SK-N-SH (cell line): ENCODE measurements around the gene EAF1. TPM values are rescaled to one million over a fixed set of nuclear protein-coding genes. Genes with fewer than 3 reads are reported as not detected.
"Not testable (repeated sequence)": the region's sequence is repeated elsewhere in the genome, so short reads cannot be mapped to it uniquely, and the experiment has no call there.

Experiments used
- CTCF ChIA-PET: fragments of 300-600, 350-600 bp; formaldehyde crosslinking; extraction: SDS; loops from one replicate; lab custom pipeline; 2021; lab: Yijun Ruan, JAX
- POLR2A ChIA-PET: fragments of 350-600 bp; sonication (Branson Sonifier 250); formaldehyde crosslinking; extraction: SDS; loops from one replicate; lab custom pipeline; 2020; ENCODE audit warnings: antibody characterized with exemption, inconsistent platforms; lab: Yijun Ruan, JAX
- DNase-seq: peaks from one replicate; pipeline ENCODE4 v3.0.0; 2012
- H2AFZ ChIP-seq: fragments of 200-600 bp; sonication (generic); 2 replicates; pipeline ENCODE4 v1.8.1; 2016; ENCODE audit warnings: antibody characterized with exemption, mild to moderate bottlenecking, low read depth
- H3F3A ChIP-seq: fragments of 200-600 bp; sonication (generic); replicated peaks from 2 replicates; pipeline ENCODE3; 2016; ENCODE audit warnings: antibody characterized with exemption, mild to moderate bottlenecking; ENCODE audit not compliant: insufficient read depth
- H3K27ac ChIP-seq, 2 experiments: fragments of 200-500 bp in 1 of 2; fragments of 200-600 bp in 1 of 2; sonication (Bioruptor generic) in 1 of 2; sonication (generic), shearing (Covaris generic) in 1 of 2; 2 replicates each; pipeline versions ENCODE4 v1.5.1 to v1.6.1; 2014 to 2016; ENCODE audit warnings: low read depth in 2 of 2, inconsistent platforms in 1 of 2, low read length in 1 of 2, mild to moderate bottlenecking in 1 of 2, mixed read lengths in 1 of 2
- H3K27me3 ChIP-seq: fragments of 200-600 bp; sonication (generic), shearing (Covaris generic); 2 replicates; pipeline ENCODE4 v1.6.1; 2016; ENCODE audit warnings: mixed run types; ENCODE audit not compliant: insufficient read depth
- H3K36me3 ChIP-seq, 2 experiments: fragments of 200-500 bp in 1 of 2; fragments of 200-600 bp in 1 of 2; sonication (Bioruptor generic) in 1 of 2; sonication (generic) in 1 of 2; replicated peaks in 1 of 2; 2 replicates each; pipeline versions ENCODE3 to v1.5.1; 2014 to 2016; ENCODE audit warnings: low read length in 1 of 2, mild to moderate bottlenecking in 1 of 2; ENCODE audit not compliant: insufficient read depth in 2 of 2, control insufficient read depth in 1 of 2
- H3K4me1 ChIP-seq, 2 experiments: fragments of 200-500 bp in 1 of 2; fragments of 200-600 bp in 1 of 2; sonication (Bioruptor generic) in 1 of 2; sonication (generic), shearing (Covaris generic) in 1 of 2; 2 replicates each; pipeline versions ENCODE4 v1.5.1 to v1.6.1; 2014 to 2016; ENCODE audit warnings: low read depth in 1 of 2, low read length in 1 of 2, mixed run types in 1 of 2; ENCODE audit not compliant: insufficient read depth in 2 of 2, control insufficient read depth in 1 of 2
- H3K4me2 ChIP-seq: fragments of 200-600 bp; sonication (generic), shearing (Covaris generic); 2 replicates; pipeline ENCODE4 v1.6.1; 2017; ENCODE audit warnings: mixed run types
- H3K4me3 ChIP-seq, 2 experiments: fragments of 200-500 bp in 1 of 2; fragments of 200-600 bp in 1 of 2; sonication (Bioruptor generic) in 1 of 2; sonication (generic), shearing (Covaris generic) in 1 of 2; 2 replicates each; pipeline versions ENCODE4 v1.5.1 to v1.8.1; 2014 to 2016; ENCODE audit warnings: low read depth in 2 of 2, inconsistent platforms in 1 of 2, low read length in 1 of 2, mild to moderate bottlenecking in 1 of 2, mixed read lengths in 1 of 2, moderate library complexity in 1 of 2
- H3K79me2 ChIP-seq: fragments of 200-600 bp; sonication (generic); 2 replicates; pipeline ENCODE4 v1.8.1; 2017; ENCODE audit warnings: mild to moderate bottlenecking; ENCODE audit not compliant: insufficient read depth
- H3K9ac ChIP-seq: fragments of 200-600 bp; sonication (generic); 2 replicates; pipeline ENCODE4 v1.6.1; 2017; ENCODE audit warnings: mixed run types
- H3K9me2 ChIP-seq: fragments of 200-600 bp; sonication (generic); 2 replicates; pipeline ENCODE4 v1.6.1; 2017; ENCODE audit warnings: mixed run types
- H3K9me3 ChIP-seq: fragments of 200-600 bp; sonication (generic); 2 replicates; pipeline ENCODE4 v1.6.1; 2017; ENCODE audit warnings: mixed run types, mild to moderate bottlenecking, moderate library complexity
- H4K20me1 ChIP-seq: fragments of 200-600 bp; sonication (generic); 2 replicates; pipeline ENCODE4 v1.6.1; 2017; ENCODE audit warnings: mild to moderate bottlenecking, mixed run types; ENCODE audit not compliant: insufficient read depth
- POLR2AphosphoS5 ChIP-seq: IDR thresholded peaks from 2 replicates; pipeline ENCODE4 v1.6.1; 2012; ENCODE audit warnings: low read depth, low read length
- RAD21 ChIP-seq: IDR thresholded peaks from 2 replicates; pipeline ENCODE4 v1.6.1; 2012; ENCODE audit warnings: mild to moderate bottlenecking, low read length
- SMC3 ChIP-seq: IDR thresholded peaks from 2 replicates; pipeline ENCODE4 v1.6.1; 2012; ENCODE audit warnings: low read depth, low read length, improper control_type of control experiment
- WGBS: methylation state at CpG from one replicate; pipeline ENCODE4 v1.1.6; 2017; ENCODE audit warnings: low lambda C conversion rate; 5-methylcytosine and 5-hydroxymethylcytosine counted together
- polyA plus RNA-seq, 3 experiments: library from polyadenylated mRNA; depleted of rRNA; stranded (reverse); fragments of >200 nt; gene quantifications; 2 replicates each; pipeline ENCODE4 v1.2.3, GENCODE V29; 2012
- TF ChIP-seq, protein P1 (sequence below): IDR thresholded peaks from 2 replicates; pipeline ENCODE4 v1.4.0; 2012; ENCODE audit warnings: low read depth
- TF ChIP-seq, protein P2 (sequence below): fragments of 200-600 bp; sonication (generic); IDR thresholded peaks from 2 replicates; pipeline ENCODE4 v1.6.1; 2017; ENCODE audit warnings: antibody characterized with exemption, mild to moderate bottlenecking, moderate library complexity

Gene EAF1
- polyA plus RNA-seq, 1 of the 3 experiments (the other 2 are of a cell fraction) = 10.0 TPM

DNA sequence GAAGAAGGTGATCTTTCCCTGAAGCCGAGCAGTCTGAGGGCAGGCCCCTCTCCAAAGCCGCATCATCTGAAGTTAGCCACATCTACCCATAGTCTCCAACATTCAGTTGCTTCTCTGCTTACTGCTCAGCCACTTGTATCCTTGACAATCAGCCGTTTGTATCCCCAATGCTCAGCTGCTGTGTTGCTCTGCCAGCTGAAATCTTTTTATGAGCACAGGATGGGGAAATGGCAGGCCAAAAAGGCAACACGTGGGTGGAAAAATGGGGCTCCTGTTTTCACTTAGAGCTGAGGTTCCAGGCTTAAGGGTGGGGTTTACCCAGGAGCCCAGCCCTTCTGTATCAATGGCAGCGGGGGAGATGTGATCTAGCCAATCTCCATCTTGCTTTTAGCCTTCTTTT, 36.4 kb upstream of the EAF1 start:
- no peaks in the 10 kb centered on the region for H4K20me1 ChIP-seq
- no peaks in the 10 kb centered on the region for H3K9me2 ChIP-seq
- POLR2A ChIA-PET = no interaction called here
- H3K27me3 ChIP-seq = no peaks in the 10 kb centered on the region
- no peak for DNase-seq
- 0 out of 4 replicates have a peak, but pooled peaks cover 0 to 10% of the 10 kb centered on the region in 2 experiments for H3K4me1 ChIP-seq
- H3K4me2 ChIP-seq = no peak overlapping the region
- no peaks in the 10 kb centered on the region for H3K36me3 ChIP-seq
- no peak overlapping the region for H3K4me3 ChIP-seq
- peaks cover 2% of the 10 kb centered on the region; the same call in 1 of the 2 replicates for H3K9me3 ChIP-seq
- H3K27ac ChIP-seq = no peak overlapping the region
- peaks cover 8% of the 10 kb centered on the region for H3F3A ChIP-seq
- H3K79me2 ChIP-seq = no peaks in the 10 kb centered on the region
- WGBS = 77% methylated on average over 5 of the region's 5 CpGs
- no peak overlapping the region for H2AFZ ChIP-seq
- TF ChIP-seq POLR2AphosphoS5 = no peak
- TF ChIP-seq, protein P1, sequence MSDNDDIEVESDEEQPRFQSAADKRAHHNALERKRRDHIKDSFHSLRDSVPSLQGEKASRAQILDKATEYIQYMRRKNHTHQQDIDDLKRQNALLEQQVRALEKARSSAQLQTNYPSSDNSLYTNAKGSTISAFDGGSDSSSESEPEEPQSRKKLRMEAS = no peak
- H3K9ac ChIP-seq = no peak overlapping the region
- CTCF ChIA-PET = interaction anchor here (1.6 to 1.7 kb wide), 2 partner anchors 123 to 283 kb away, joined by 3 to 6 read pairs; no protein-coding TSS in a partner anchor

DNA sequence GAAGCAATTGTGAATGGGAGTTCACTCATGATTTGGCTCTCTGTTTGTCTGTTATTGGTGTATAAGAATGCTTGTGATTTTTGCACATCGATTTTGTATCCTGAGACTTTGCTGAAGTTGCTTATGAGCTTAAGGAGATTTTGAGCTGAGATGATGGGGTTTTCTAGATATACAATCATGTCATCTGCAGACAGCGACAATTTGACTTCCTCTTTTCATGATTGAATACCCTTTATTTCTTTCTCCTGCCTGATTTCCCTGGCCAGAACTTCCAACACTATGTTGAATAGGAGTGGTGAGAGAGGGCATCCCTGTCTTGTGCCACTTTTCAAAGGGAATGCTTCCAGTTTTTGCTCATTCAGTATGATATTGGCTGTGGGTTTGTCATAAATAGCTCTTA, 34.1 kb upstream of the EAF1 start:
- H3K79me2 ChIP-seq, H3K9ac ChIP-seq, H3F3A ChIP-seq, H3K9me2 ChIP-seq, DNase-seq, H3K9me3 ChIP-seq, H3K36me3 ChIP-seq, H2AFZ ChIP-seq, H3K4me2 ChIP-seq, H3K27ac ChIP-seq, H3K4me3 ChIP-seq, H3K4me1 ChIP-seq, POLR2A ChIA-PET, H4K20me1 ChIP-seq, H3K27me3 ChIP-seq: not testable (repeated sequence)
- 73% methylated on average over 2 of the region's 2 CpGs for WGBS
- CTCF ChIA-PET = interaction anchor here (1.2 kb wide), 1 partner anchor 125 kb away, joined by 3 read pairs; no protein-coding TSS in a partner anchor

DNA sequence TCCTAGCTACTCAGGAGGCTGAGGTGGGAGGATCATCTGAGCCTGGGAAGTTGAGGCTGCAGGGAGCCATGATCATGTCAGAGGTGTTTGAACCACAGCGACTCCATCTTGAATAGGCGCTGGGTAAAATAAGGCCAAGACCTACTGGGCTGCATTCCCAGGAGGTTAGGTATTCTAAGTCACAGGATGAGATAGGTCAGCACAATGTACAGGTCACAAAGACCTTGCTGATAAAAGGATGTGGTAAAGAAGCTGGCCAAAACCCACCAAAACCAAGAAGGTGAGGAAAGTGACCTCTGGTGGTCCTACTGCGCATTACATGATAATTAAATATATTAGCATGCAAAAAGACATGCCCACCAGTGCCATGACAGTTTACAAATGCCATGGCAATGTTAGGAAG, 28.7 kb upstream of the EAF1 start:
- not testable (repeated sequence) for H3K9me2 ChIP-seq, H3K27me3 ChIP-seq, H3K36me3 ChIP-seq, H3K9me3 ChIP-seq, H2AFZ ChIP-seq, H3K4me3 ChIP-seq, H3K4me2 ChIP-seq, H3K4me1 ChIP-seq, H3K27ac ChIP-seq, H4K20me1 ChIP-seq, DNase-seq
- WGBS = 81% methylated on average over 3 of the region's 3 CpGs
- TF ChIP-seq, protein P2, sequence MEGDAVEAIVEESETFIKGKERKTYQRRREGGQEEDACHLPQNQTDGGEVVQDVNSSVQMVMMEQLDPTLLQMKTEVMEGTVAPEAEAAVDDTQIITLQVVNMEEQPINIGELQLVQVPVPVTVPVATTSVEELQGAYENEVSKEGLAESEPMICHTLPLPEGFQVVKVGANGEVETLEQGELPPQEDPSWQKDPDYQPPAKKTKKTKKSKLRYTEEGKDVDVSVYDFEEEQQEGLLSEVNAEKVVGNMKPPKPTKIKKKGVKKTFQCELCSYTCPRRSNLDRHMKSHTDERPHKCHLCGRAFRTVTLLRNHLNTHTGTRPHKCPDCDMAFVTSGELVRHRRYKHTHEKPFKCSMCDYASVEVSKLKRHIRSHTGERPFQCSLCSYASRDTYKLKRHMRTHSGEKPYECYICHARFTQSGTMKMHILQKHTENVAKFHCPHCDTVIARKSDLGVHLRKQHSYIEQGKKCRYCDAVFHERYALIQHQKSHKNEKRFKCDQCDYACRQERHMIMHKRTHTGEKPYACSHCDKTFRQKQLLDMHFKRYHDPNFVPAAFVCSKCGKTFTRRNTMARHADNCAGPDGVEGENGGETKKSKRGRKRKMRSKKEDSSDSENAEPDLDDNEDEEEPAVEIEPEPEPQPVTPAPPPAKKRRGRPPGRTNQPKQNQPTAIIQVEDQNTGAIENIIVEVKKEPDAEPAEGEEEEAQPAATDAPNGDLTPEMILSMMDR = peak; percentile 69
- TF ChIP-seq SMC3 (peak; percentile 33), RAD21 (peak; percentile 41)
- TF ChIP-seq, all 33 proteins: peak for 3; not testable (repeated sequence) for 30
- H3K79me2 ChIP-seq, POLR2A ChIA-PET, H3F3A ChIP-seq, H3K9ac ChIP-seq: not testable (repeated sequence)
- CTCF ChIA-PET = interaction anchor here (2.8 kb wide), 1 partner anchor 131 kb away, joined by 18 read pairs; no protein-coding TSS in a partner anchor
